KMS-11 (cell line): ENCODE data around the gene MT4.

Experiments used
- H2AFZ ChIP-seq: fragments of 200-600 bp; sonication (generic); 2 replicates; pipeline ENCODE4 v1.6.1; 2016; ENCODE audit warnings: antibody characterized with exemption, mixed run types, low read depth
- H3K27ac ChIP-seq: fragments of 200-600 bp; sonication (generic); 2 replicates; pipeline ENCODE4 v1.6.1; 2016; ENCODE audit warnings: mild to moderate bottlenecking, mixed run types
- H3K27me3 ChIP-seq: fragments of 200-600 bp; sonication (generic); 2 replicates; pipeline ENCODE4 v1.6.1; 2017; ENCODE audit warnings: mild to moderate bottlenecking, low read depth, mixed run types, moderate library complexity; ENCODE audit not compliant: insufficient read depth
- H3K36me3 ChIP-seq: fragments of 200-600 bp; sonication (generic); 2 replicates; pipeline ENCODE4 v1.6.1; 2017; ENCODE audit warnings: mild to moderate bottlenecking, mixed run types; ENCODE audit not compliant: insufficient read depth
- H3K4me1 ChIP-seq: fragments of 200-600 bp; sonication (generic); 2 replicates; pipeline ENCODE4 v1.6.1; 2016; ENCODE audit warnings: mild to moderate bottlenecking, low read depth, mixed run types; ENCODE audit not compliant: poor library complexity, severe bottlenecking
- H3K4me2 ChIP-seq: fragments of 200-600 bp; sonication (generic); 2 replicates; pipeline ENCODE4 v1.7.0; 2016; ENCODE audit warnings: mild to moderate bottlenecking, mixed run types
- H3K4me3 ChIP-seq: fragments of 200-600 bp; sonication (generic); IDR thresholded peaks from 2 replicates; pipeline ENCODE4 v1.6.1; 2017; ENCODE audit warnings: low read depth, low read length, mixed read lengths; ENCODE audit not compliant: insufficient read depth
- H3K79me2 ChIP-seq: fragments of 200-600 bp; sonication (generic); 2 replicates; pipeline ENCODE4 v1.6.1; 2016; ENCODE audit warnings: low read depth, mixed run types; ENCODE audit not compliant: insufficient read depth
- H3K9ac ChIP-seq: fragments of 200-600 bp; sonication (generic); 2 replicates; pipeline ENCODE4 v1.6.1; 2016; ENCODE audit warnings: mild to moderate bottlenecking, mixed run types
- H4K20me1 ChIP-seq: fragments of 200-600 bp; sonication (generic); 2 replicates; pipeline ENCODE4 v1.6.1; 2016; ENCODE audit warnings: mild to moderate bottlenecking, mixed run types; ENCODE audit not compliant: insufficient read depth
- TF ChIP-seq, protein P1 (sequence below): fragments of 200-600 bp; sonication (generic); conservative IDR thresholded peaks from 2 replicates; pipeline ENCODE4 v1.6.1; 2017; ENCODE audit warnings: low read depth, mild to moderate bottlenecking, antibody characterized with exemption, low read length, moderate library complexity, mixed read lengths

The MT4 gene

DNA sequence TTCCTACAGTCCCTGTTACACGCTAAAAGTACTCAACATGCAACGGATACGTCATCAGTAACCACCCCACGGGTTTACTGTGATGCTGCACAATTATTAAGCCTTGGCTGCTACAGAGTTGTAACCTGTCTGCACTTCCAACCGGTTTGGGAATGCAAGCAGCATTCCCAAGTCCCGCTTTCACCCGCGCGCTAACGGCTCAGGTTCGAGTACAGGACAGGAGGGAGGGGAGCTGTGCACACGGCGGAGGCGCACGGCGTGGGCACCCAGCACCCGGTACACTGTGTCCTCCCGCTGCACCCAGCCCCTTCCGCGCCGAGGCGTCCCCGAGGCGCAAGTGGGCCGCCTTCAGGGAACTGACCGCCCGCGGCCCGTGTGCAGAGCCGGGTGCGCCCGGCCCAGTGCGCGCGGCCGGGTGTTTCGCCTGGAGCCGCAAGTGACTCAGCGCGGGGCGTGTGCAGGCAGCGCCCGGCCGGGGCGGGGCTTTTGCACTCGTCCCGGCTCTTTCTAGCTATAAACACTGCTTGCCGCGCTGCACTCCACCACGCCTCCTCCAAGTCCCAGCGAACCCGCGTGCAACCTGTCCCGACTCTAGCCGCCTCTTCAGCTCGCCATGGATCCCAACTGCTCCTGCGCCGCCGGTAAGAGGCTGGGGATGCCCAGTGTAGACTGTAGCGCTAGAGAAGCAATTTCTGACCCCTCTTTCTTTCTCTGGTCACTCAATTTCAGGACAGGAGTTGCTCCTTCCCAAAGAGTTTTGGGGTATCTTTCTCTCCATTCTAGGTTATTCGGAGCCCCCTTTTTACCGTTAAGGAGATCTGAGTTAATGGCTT lies 43.4 kb downstream of the MT4 start, which contains the start of gene MT2A:
Gene MT2A, plus strand, starts transcription at position 542 of the 833 bp plus-strand sequence. Its CDS starts 72 bp downstream, at position 614.
- peaks cover 10% of the 10 kb centered on the region; the same call in 1 of the 2 replicates for H3K27me3 ChIP-seq
- H3K36me3 ChIP-seq: no peaks in the 10 kb centered on the region
- peaks cover 16% of the 10 kb centered on the region for H3K4me1 ChIP-seq
- no peak within 1 kb of the TSS for H3K27ac ChIP-seq
- no peaks in the 10 kb centered on the region for H4K20me1 ChIP-seq
- peak within 1 kb of the TSS; percentile 79 for H2AFZ ChIP-seq
- H3K4me3 ChIP-seq: no peak within 1 kb of the TSS
- TF ChIP-seq, protein P1, sequence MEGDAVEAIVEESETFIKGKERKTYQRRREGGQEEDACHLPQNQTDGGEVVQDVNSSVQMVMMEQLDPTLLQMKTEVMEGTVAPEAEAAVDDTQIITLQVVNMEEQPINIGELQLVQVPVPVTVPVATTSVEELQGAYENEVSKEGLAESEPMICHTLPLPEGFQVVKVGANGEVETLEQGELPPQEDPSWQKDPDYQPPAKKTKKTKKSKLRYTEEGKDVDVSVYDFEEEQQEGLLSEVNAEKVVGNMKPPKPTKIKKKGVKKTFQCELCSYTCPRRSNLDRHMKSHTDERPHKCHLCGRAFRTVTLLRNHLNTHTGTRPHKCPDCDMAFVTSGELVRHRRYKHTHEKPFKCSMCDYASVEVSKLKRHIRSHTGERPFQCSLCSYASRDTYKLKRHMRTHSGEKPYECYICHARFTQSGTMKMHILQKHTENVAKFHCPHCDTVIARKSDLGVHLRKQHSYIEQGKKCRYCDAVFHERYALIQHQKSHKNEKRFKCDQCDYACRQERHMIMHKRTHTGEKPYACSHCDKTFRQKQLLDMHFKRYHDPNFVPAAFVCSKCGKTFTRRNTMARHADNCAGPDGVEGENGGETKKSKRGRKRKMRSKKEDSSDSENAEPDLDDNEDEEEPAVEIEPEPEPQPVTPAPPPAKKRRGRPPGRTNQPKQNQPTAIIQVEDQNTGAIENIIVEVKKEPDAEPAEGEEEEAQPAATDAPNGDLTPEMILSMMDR: no peak
- H3K4me2 ChIP-seq: peak within 1 kb of the TSS; percentile 93
- peak within 1 kb of the TSS; percentile 6; the same call in 1 of the 2 replicates for H3K9ac ChIP-seq
- no peaks in the 10 kb centered on the region for H3K79me2 ChIP-seq

DNA sequence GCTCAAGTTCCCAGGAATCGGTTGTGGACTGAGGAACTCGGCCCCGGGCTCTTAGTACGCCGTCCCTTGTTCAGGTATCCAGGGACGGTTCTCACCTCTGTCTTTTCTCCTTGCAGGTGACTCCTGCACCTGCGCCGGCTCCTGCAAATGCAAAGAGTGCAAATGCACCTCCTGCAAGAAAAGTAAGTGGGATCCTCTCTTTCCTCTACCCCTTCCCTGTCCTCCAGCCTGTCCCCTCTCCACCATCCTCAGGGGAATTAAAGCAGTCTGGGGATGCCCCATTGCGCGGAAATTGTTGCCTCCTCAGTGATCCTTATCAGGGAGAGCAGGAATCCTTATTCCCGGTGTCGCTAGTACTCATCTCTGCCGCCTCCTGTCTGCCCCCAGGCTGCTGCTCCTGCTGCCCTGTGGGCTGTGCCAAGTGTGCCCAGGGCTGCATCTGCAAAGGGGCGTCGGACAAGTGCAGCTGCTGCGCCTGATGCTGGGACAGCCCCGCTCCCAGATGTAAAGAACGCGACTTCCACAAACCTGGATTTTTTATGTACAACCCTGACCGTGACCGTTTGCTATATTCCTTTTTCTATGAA lies 44.1 kb downstream of the MT4 start:
- Histone ChIP-seq H3K79me2 (no peaks in the 10 kb centered on the region), H3K4me2 (peak overlapping the region; percentile 93), H2AFZ (peak overlapping the region; percentile 79), H3K9ac (no peak overlapping the region), H4K20me1 (no peaks in the 10 kb centered on the region), H3K27ac (no peak overlapping the region), H3K4me3 (no peak overlapping the region), H3K36me3 (no peaks in the 10 kb centered on the region), H3K27me3 (peaks cover 10% of the 10 kb centered on the region; the same call in 1 of the 2 replicates), H3K4me1 (peaks cover 16% of the 10 kb centered on the region)
- TF ChIP-seq, protein P1: no peak

DNA sequence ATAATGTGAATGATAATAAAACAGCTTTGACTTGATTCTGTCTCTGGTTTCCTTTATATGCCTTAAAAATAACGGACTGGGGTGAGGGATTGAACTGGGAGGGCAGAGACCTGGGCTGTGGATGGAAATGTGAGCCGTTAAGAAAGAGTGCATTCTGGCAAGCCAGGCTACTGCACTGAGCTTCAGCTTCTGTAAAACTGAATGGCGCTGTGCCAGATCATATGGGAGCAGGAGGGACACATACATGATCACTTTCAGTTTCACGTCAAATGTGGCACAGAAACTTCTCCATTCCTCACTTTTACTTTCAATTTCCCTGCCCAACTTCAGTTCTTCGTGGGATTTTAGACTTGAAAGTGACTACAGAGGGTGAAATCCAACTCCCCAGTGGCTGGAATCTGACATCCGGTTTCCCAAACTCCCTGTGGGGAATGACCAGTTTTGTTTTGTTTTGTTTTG lies 44.6 kb downstream of the MT4 start:
- H3K4me3 ChIP-seq: no peak overlapping the region
- H3K9ac ChIP-seq: no peak overlapping the region
- H3K27ac ChIP-seq: no peak overlapping the region
- H3K79me2 ChIP-seq: no peaks in the 10 kb centered on the region
- peaks cover 10% of the 10 kb centered on the region; the same call in 1 of the 2 replicates for H3K27me3 ChIP-seq
- peaks cover 16% of the 10 kb centered on the region for H3K4me1 ChIP-seq
- H3K4me2 ChIP-seq: peak overlapping the region; percentile 93
- no peaks in the 10 kb centered on the region for H4K20me1 ChIP-seq
- no peaks in the 10 kb centered on the region for H3K36me3 ChIP-seq
- H2AFZ ChIP-seq: peak overlapping the region; percentile 79; the same call in 1 of the 2 replicates
- TF ChIP-seq, protein P1: no peak

DNA sequence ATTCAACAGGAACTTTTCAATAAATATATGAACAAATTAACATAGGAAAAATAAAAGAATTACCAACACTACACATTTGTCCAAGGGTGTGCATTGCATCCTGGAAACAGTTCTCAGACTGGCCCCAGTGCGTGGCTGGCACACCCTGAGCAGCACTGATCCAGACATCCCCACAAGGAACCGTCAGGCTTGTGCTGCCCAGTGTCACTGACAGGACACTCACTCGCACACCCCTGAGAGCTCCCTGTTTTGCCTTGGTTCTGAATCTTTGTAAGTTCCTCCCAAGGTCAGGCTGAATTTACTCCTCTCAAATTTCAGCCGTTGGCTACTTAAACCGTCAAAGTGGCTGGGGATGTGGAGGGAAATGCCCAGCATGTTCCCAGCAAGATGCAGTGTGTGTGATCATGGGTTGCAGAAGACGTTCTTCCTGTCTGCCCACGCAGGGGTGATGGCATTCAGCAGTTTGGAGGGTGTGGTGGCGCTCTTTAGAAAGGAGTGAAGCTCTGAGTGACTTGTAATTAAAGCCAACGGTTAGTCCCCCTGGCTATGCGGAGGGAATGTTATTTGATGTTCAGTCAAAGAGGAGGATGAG lies 45.2 kb downstream of the MT4 start:
- no peak overlapping the region for H3K4me3 ChIP-seq
- H3K27me3 ChIP-seq: peaks cover 10% of the 10 kb centered on the region; the same call in 1 of the 2 replicates
- peaks cover 16% of the 10 kb centered on the region for H3K4me1 ChIP-seq

More for the DNA sequence above, 45.2 kb downstream of the MT4 start:
- no peak overlapping the region for H3K9ac ChIP-seq
- H3K27ac ChIP-seq: no peak overlapping the region
- TF ChIP-seq, protein P1: no peak
- H3K4me2 ChIP-seq: peak overlapping the region; percentile 93
- no peaks in the 10 kb centered on the region for H4K20me1 ChIP-seq
- H3K36me3 ChIP-seq: no peaks in the 10 kb centered on the region
- H3K79me2 ChIP-seq: no peaks in the 10 kb centered on the region
- H2AFZ ChIP-seq: no peak overlapping the region
